IMR-90 (cell line): ENCODE results near the gene PLGRKT. TPM values are rescaled to one million over a fixed set of nuclear protein-coding genes. Genes with fewer than 3 reads are reported as not detected.
A peak's percentile ranks its signal among the peaks of the same experiment; 100 is the strongest.

Experiments
- ATAC-seq: fragments of 200-7000 bp; cut with Tn5 transposase; 2 replicates; pipeline ENCODE4 v1.9.1; 2020; ENCODE audit warnings: low read depth, mild to moderate bottlenecking, moderate library complexity
- BruUV-seq: library from RNA; stranded (reverse); fragments of 400-500 nt; replicated peaks from 2 replicates; lab custom pipeline; 2021; lab: Mats Ljungman, UMichigan
- CTCF ChIA-PET: fragments of 300-600 bp; formaldehyde crosslinking; extraction: SDS; loops from one replicate; lab custom pipeline; 2021; ENCODE audit warnings: antibody characterized with exemption; lab: Yijun Ruan, JAX
- POLR2A ChIA-PET: fragments of 300-600 bp; sonication (Branson Sonifier 250); formaldehyde crosslinking; loops from one replicate; lab custom pipeline; 2022; ENCODE audit warnings: antibody characterized with exemption; ENCODE audit not compliant: unreplicated experiment; lab: Charles Lee
- DNase-seq: peaks from one replicate; pipeline ENCODE4 v3.0.0; 2013
- H2AFZ ChIP-seq: replicated peaks from 2 replicates; pipeline ENCODE3; 2013; ENCODE audit warnings: low read length, mild to moderate bottlenecking; ENCODE audit not compliant: poor library complexity
- H2AK5ac ChIP-seq: 2 replicates; pipeline ENCODE4 v1.6.1; 2013; ENCODE audit warnings: low read depth, low read length, inconsistent platforms
- H2AK9ac ChIP-seq: replicated peaks from 2 replicates; pipeline ENCODE3; 2013; ENCODE audit warnings: mild to moderate bottlenecking, low read depth, low read length, moderate library complexity; ENCODE audit not compliant: poor library complexity
- H2BK120ac ChIP-seq: 2 replicates; pipeline ENCODE4 v1.6.1; 2013; ENCODE audit warnings: low read depth, low read length, inconsistent platforms
- H2BK15ac ChIP-seq: 3 replicates; pipeline ENCODE4 v1.6.1; 2013; ENCODE audit warnings: low read depth, low read length, inconsistent platforms
- H2BK20ac ChIP-seq: 2 replicates; pipeline ENCODE4 v1.6.1; 2013; ENCODE audit warnings: low read depth, mild to moderate bottlenecking, inconsistent platforms, low read length, moderate library complexity
- H2BK5ac ChIP-seq: 2 replicates; pipeline ENCODE4 v1.6.1; 2013; ENCODE audit warnings: mild to moderate bottlenecking, low read depth, low read length, inconsistent platforms; ENCODE audit not compliant: poor library complexity, severe bottlenecking
- H3K14ac ChIP-seq: replicated peaks from 2 replicates; pipeline ENCODE4 v1.6.1; 2013; ENCODE audit warnings: low read depth, low read length, inconsistent platforms
- H3K18ac ChIP-seq: 2 replicates; pipeline ENCODE4 v1.6.1; 2013; ENCODE audit warnings: low read depth, low read length, control low read depth
- H3K23ac ChIP-seq: 2 replicates; pipeline ENCODE4 v1.6.1; 2013; ENCODE audit warnings: low read depth, low read length, inconsistent platforms
- H3K27ac ChIP-seq: 2 replicates; pipeline ENCODE4 v1.5.1; 2013; ENCODE audit warnings: mild to moderate bottlenecking, control low read depth, low read length; ENCODE audit not compliant: insufficient read depth
- H3K27me3 ChIP-seq: 2 replicates; pipeline ENCODE4 v1.6.1; 2013; ENCODE audit warnings: low read length; ENCODE audit not compliant: control insufficient read depth, insufficient read depth
- H3K36me3 ChIP-seq: 2 replicates; pipeline ENCODE4 v1.6.1; 2013; ENCODE audit warnings: low read length, mixed read lengths; ENCODE audit not compliant: control insufficient read depth, insufficient read depth
- H3K4ac ChIP-seq: 2 replicates; pipeline ENCODE4 v1.6.1; 2013; ENCODE audit warnings: low read depth, low read length, inconsistent platforms
- H3K4me1 ChIP-seq: 2 replicates; pipeline ENCODE4 v1.6.1; 2013; ENCODE audit warnings: low read length, mixed read lengths; ENCODE audit not compliant: control insufficient read depth, insufficient read depth
- H3K4me2 ChIP-seq: 2 replicates; pipeline ENCODE4 v1.6.1; 2013; ENCODE audit warnings: low read depth, mild to moderate bottlenecking, control low read depth, low read length, moderate library complexity
- H3K4me3 ChIP-seq: 2 replicates; pipeline ENCODE4 v1.5.1; 2013; ENCODE audit warnings: low read depth, mild to moderate bottlenecking, control low read depth, low read length, moderate library complexity; ENCODE audit not compliant: insufficient read depth
- H3K56ac ChIP-seq: 2 replicates; pipeline ENCODE4 v1.6.1; 2013; ENCODE audit warnings: low read length, inconsistent platforms; ENCODE audit not compliant: insufficient read depth; ENCODE audit errors: extremely low read depth
- H3K79me1 ChIP-seq, 2 experiments: 2 replicates each; pipeline ENCODE4 v1.6.1; 2013; ENCODE audit warnings: low read length in 2 of 2, inconsistent platforms in 1 of 2, low read depth in 1 of 2
- H3K9ac ChIP-seq: 2 replicates; pipeline ENCODE4 v1.6.1; 2013; ENCODE audit warnings: low read depth, low read length, control low read depth
- H3K9me1 ChIP-seq: 2 replicates; pipeline ENCODE4 v1.6.1; 2013; ENCODE audit warnings: low read length, inconsistent platforms; ENCODE audit not compliant: insufficient read depth
- H3K9me3 ChIP-seq: 2 replicates; pipeline ENCODE4 v1.6.1; 2013; ENCODE audit warnings: low read length; ENCODE audit not compliant: control insufficient read depth, insufficient read depth
- H4K20me1 ChIP-seq: 2 replicates; pipeline ENCODE4 v1.6.1; 2013; ENCODE audit warnings: low read length, inconsistent platforms; ENCODE audit not compliant: insufficient read depth
- H4K5ac ChIP-seq: 2 replicates; pipeline ENCODE4 v1.6.1; 2013; ENCODE audit warnings: mild to moderate bottlenecking, low read depth, low read length, control low read depth
- H4K8ac ChIP-seq, 2 experiments: 2 replicates each; pipeline ENCODE4 v1.6.1; 2013; ENCODE audit warnings: low read depth in 2 of 2, low read length in 2 of 2, control low read depth in 1 of 2, inconsistent platforms in 1 of 2
- H4K91ac ChIP-seq: 2 replicates; pipeline ENCODE4 v1.6.1; 2013; ENCODE audit warnings: low read depth, low read length, inconsistent platforms; ENCODE audit not compliant: insufficient read depth
- BHLHE40 ChIP-seq: fragments of 150-350 bp; IDR thresholded peaks from 2 replicates; pipeline ENCODE4 v1.6.1; 2016; ENCODE audit warnings: mild to moderate bottlenecking, low read depth, low read length
- CEBPB ChIP-seq: IDR thresholded peaks from 2 replicates; pipeline ENCODE4 v1.6.1; 2012; ENCODE audit warnings: low read depth, low read length, improper control_type of control experiment
- CHD1 ChIP-seq: IDR thresholded peaks from 2 replicates; pipeline ENCODE4 v1.6.1; 2012; ENCODE audit warnings: low read depth, low read length, improper control_type of control experiment
- FOS ChIP-seq: fragments of 150-350 bp; IDR thresholded peaks from 2 replicates; pipeline ENCODE4 v1.6.1; 2016; ENCODE audit warnings: low read depth, low read length
- MAFK ChIP-seq: IDR thresholded peaks from 2 replicates; pipeline ENCODE4 v1.6.1; 2012; ENCODE audit warnings: low read depth, low read length, improper control_type of control experiment
- MAZ ChIP-seq: IDR thresholded peaks from 2 replicates; pipeline ENCODE4 v1.6.1; 2012; ENCODE audit warnings: low read depth, mild to moderate bottlenecking, low read length, improper control_type of control experiment, moderate library complexity, borderline replicate concordance
- NFE2L2 ChIP-seq: fragments of 150-350 bp; IDR thresholded peaks from 2 replicates; pipeline ENCODE4 v1.6.1; 2016; ENCODE audit warnings: low read depth, mild to moderate bottlenecking, low read length
- POLR2A ChIP-seq: IDR thresholded peaks from 2 replicates; pipeline ENCODE4 v1.6.1; 2012; ENCODE audit warnings: mild to moderate bottlenecking, low read depth, low read length
- RAD21 ChIP-seq: IDR thresholded peaks from 2 replicates; pipeline ENCODE4 v1.6.1; 2012; ENCODE audit warnings: low read length, improper control_type of control experiment
- RCOR1 ChIP-seq: IDR thresholded peaks from 2 replicates; pipeline ENCODE4 v1.6.1; 2012; ENCODE audit warnings: mild to moderate bottlenecking, low read length, improper control_type of control experiment; ENCODE audit not compliant: insufficient replicate concordance
- RFX5 ChIP-seq: IDR thresholded peaks from 2 replicates; pipeline ENCODE4 v1.8.0; 2012; ENCODE audit warnings: low read depth, mild to moderate bottlenecking, low read length, moderate library complexity
- SMC3 ChIP-seq: fragments of 150-350 bp; IDR thresholded peaks from 2 replicates; pipeline ENCODE4 v1.6.1; 2016; ENCODE audit warnings: low read depth, mild to moderate bottlenecking, antibody characterized with exemption, low read length, moderate library complexity
- WGBS, 2 experiments: methylation state at CpG; one replicate each; pipeline versions ENCODE4 v1.1.5 to v1.1.7; 2013; ENCODE audit warnings: missing lambda C conversion rate in 2 of 2; ENCODE audit not compliant: insufficient read length in 1 of 2; ENCODE audit errors: extremely low coverage in 2 of 2; 5-methylcytosine and 5-hydroxymethylcytosine counted together
- dilution Hi-C: fragments of 300-500 bp; cut with HindIII; formaldehyde crosslinking; loops from one replicate; pipeline ENCODE4 v1.14.3; 2018; ENCODE audit warnings: low sequenced_read_pairs; ENCODE audit not compliant: unreplicated experiment
- in situ Hi-C: fragments of 300-500 bp; cut with MboI; formaldehyde crosslinking; loops from 3 replicates; pipeline ENCODE4 v1.14.3; 2019; ENCODE audit warnings: low sequenced_read_pairs, inconsistent platforms, mixed read lengths
- intact Hi-C: fragments of 100-400 bp; cut with micrococcal nuclease; formaldehyde crosslinking; loops from 2 replicates; pipeline ENCODE4 v1.10.0; 2022
- polyA plus RNA-seq, 3 experiments: library from polyadenylated mRNA; depleted of rRNA; stranded (reverse); fragments of >200 nt; gene quantifications; 2 replicates each; pipeline ENCODE4 v1.2.3, GENCODE V29; 2012; ENCODE audit warnings: low replicate concordance in 1 of 3
- total RNA-seq: library from RNA; depleted of rRNA; stranded (reverse); fragments of >200 nt; gene quantifications from 2 replicates; pipeline ENCODE4 v1.2.3, GENCODE V29; 2012
- TF ChIP-seq, protein P1 (sequence below): fragments of 150-350 bp; IDR thresholded peaks from 2 replicates; pipeline ENCODE4 v1.6.1; 2016; ENCODE audit warnings: low read depth, mild to moderate bottlenecking, low read length, moderate library complexity, borderline replicate concordance
- TF ChIP-seq, protein P2 (sequence below): conservative IDR thresholded peaks from 2 replicates; pipeline ENCODE4 v1.5.1; 2012; ENCODE audit warnings: mild to moderate bottlenecking, low read depth, low read length, improper control_type of control experiment
- TF ChIP-seq, protein P3 (sequence below): fragments of 150-350 bp; IDR thresholded peaks from 2 replicates; pipeline ENCODE4 v1.6.1; 2017; ENCODE audit warnings: mild to moderate bottlenecking, antibody characterized with exemption, low read length, low read depth

PLGRKT gene
- total and polyA plus RNA-seq, 2 of the 4 experiments (the other 2 are of a cell fraction): 10.8 to 12.7 TPM

DNA sequence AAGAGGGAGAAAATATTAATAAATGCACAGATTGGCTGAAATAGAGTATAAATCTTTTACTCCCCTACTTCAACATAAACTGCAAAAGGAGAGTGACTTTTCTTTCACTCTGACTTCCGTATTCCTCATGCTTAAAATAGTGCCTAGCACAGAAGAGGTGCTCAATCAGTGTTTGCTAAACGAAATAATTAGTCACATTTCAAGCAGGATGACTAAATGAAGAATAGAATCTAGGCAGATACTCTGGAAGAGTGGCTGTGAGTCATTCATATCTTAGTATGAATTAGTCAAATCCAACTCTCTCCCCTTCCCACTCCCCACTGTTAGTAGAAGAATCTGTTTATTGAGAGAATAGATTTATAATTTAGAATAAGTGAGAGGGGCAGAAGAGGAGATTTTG is 17.5 kb upstream of the PLGRKT start:
- no CpG with 5 or more reads among the region's 2 CpGs for WGBS, 2 experiments
- no peak overlapping the region for H3K27ac ChIP-seq
- no peaks in the 10 kb centered on the region; the same call in 1 of the 2 replicates for H3K9me1 ChIP-seq
- peak overlapping the region; percentile 67; the same call in 1 of the 2 replicates for H3K14ac ChIP-seq
- peak overlapping the region; percentile 71; the same call in 1 of the 2 replicates for H2BK120ac ChIP-seq
- H3K56ac ChIP-seq: 0 out of 2 replicates have a peak overlapping the region, but pooled peaks have one; percentile 35
- H3K9ac ChIP-seq: no peak overlapping the region; the same call in 1 of the 2 replicates
- H3K23ac ChIP-seq: peak overlapping the region; percentile 67; the same call in 1 of the 2 replicates
- no peaks in the 10 kb centered on the region for H3K27me3 ChIP-seq
- no peak overlapping the region for H2BK15ac ChIP-seq
- H3K18ac ChIP-seq: peak overlapping the region; percentile 68; the same call in 1 of the 2 replicates
- no peak overlapping the region for H4K5ac ChIP-seq
- peak overlapping the region; percentile 96 for H2BK5ac ChIP-seq
- H3K9me3 ChIP-seq: no peaks in the 10 kb centered on the region
- peaks cover 27 to 41% of the 10 kb centered on the region in 2 experiments for H3K79me1 ChIP-seq
- in situ Hi-C loops: loop anchor here (5.0 to 25.0 kb wide), 2 partner anchors 132 to 257 kb away; no protein-coding TSS in a partner anchor
- H2AFZ ChIP-seq: no peak overlapping the region
- no peak overlapping the region for H3K4me3 ChIP-seq
- H4K20me1 ChIP-seq: no peaks in the 10 kb centered on the region
- BruUV-seq: no TSS peak
- H3K4me2 ChIP-seq: peak overlapping the region; percentile 90; the same call in 1 of the 2 replicates
- 0 out of 4 replicates have a peak overlapping the region, but pooled peaks of 1 of the 2 experiments have one; percentile 77 for H4K8ac ChIP-seq
- peak; percentile 83 for DNase-seq
- H2AK9ac ChIP-seq: no peak overlapping the region
- CTCF ChIA-PET: interaction anchor here (1.0 kb wide), 1 partner anchor 135 kb away, joined by 3 read pairs; no protein-coding TSS in a partner anchor
- dilution Hi-C loops: no loop called here
- H3K4me1 ChIP-seq: peaks cover 4% of the 10 kb centered on the region
- H3K4ac ChIP-seq: peak overlapping the region; percentile 67; the same call in 1 of the 2 replicates
- peak; percentile 18 for ATAC-seq
- intact Hi-C loops: loop anchor here (2.0 kb wide), 1 partner anchor 56 kb away; the partner anchor contains the start of gene PDCD1LG2
- 0 out of 2 replicates have a peak overlapping the region, but pooled peaks have one; percentile 50 for H2AK5ac ChIP-seq
- peak overlapping the region; percentile 40; the same call in 1 of the 2 replicates for H2BK20ac ChIP-seq
- H3K36me3 ChIP-seq: peaks cover 8% of the 10 kb centered on the region; the same call in 1 of the 2 replicates
- POLR2A ChIA-PET: no interaction called here
- H4K91ac ChIP-seq: 0 out of 2 replicates have a peak overlapping the region, but pooled peaks have one; percentile 23
- TF ChIP-seq NFE2L2 (no peak), POLR2A (no peak), FOS (peak; percentile 62; the same call in 1 of the 2 replicates), SMC3 (no peak), BHLHE40 (peak; percentile 51; the same call in 1 of the 2 replicates), CEBPB (peak; percentile 7; the same call in 1 of the 2 replicates), MAZ (no peak), CHD1 (no peak), MAFK (no peak), RAD21 (no peak), RFX5 (no peak), RCOR1 (no peak)
- TF ChIP-seq, protein P1, sequence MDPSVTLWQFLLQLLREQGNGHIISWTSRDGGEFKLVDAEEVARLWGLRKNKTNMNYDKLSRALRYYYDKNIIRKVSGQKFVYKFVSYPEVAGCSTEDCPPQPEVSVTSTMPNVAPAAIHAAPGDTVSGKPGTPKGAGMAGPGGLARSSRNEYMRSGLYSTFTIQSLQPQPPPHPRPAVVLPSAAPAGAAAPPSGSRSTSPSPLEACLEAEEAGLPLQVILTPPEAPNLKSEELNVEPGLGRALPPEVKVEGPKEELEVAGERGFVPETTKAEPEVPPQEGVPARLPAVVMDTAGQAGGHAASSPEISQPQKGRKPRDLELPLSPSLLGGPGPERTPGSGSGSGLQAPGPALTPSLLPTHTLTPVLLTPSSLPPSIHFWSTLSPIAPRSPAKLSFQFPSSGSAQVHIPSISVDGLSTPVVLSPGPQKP: no peak
- TF ChIP-seq, protein P2, sequence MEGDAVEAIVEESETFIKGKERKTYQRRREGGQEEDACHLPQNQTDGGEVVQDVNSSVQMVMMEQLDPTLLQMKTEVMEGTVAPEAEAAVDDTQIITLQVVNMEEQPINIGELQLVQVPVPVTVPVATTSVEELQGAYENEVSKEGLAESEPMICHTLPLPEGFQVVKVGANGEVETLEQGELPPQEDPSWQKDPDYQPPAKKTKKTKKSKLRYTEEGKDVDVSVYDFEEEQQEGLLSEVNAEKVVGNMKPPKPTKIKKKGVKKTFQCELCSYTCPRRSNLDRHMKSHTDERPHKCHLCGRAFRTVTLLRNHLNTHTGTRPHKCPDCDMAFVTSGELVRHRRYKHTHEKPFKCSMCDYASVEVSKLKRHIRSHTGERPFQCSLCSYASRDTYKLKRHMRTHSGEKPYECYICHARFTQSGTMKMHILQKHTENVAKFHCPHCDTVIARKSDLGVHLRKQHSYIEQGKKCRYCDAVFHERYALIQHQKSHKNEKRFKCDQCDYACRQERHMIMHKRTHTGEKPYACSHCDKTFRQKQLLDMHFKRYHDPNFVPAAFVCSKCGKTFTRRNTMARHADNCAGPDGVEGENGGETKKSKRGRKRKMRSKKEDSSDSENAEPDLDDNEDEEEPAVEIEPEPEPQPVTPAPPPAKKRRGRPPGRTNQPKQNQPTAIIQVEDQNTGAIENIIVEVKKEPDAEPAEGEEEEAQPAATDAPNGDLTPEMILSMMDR: no peak
- TF ChIP-seq, protein P3, sequence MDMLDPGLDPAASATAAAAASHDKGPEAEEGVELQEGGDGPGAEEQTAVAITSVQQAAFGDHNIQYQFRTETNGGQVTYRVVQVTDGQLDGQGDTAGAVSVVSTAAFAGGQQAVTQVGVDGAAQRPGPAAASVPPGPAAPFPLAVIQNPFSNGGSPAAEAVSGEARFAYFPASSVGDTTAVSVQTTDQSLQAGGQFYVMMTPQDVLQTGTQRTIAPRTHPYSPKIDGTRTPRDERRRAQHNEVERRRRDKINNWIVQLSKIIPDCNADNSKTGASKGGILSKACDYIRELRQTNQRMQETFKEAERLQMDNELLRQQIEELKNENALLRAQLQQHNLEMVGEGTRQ: no peak
